ENCODE data around the gene MARK3. TPM values are rescaled to one million over a fixed set of nuclear protein-coding genes. Genes with fewer than 3 reads are reported as not detected.

MARK3 gene
- total RNA-seq, 4 donors from 2014 or later, result 50.7 to 111 (median 89.1) TPM

DNA sequence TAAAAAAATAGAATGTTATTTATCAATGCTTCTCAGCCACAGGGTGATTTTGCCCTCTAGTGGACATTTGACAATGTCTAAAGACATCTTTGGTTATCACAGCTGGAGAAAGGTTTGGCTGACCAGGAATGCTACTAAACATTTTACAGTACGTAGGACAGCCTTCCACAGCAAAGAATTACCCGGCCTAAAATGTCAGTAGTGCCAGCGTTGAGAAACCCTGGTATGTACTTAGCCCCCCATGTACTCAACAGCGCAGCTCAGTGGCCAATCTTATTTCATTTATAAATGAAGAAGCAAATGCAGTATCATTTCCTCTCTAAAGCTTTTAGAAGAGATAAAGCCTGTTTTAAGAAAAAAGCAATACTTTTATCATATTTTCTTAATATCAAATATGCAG lies 5.8 kb downstream of the MARK3 start:
- intact Hi-C loops (cut with DNase I; ENCODE audit: low total_unique reads), result no loop called here

DNA sequence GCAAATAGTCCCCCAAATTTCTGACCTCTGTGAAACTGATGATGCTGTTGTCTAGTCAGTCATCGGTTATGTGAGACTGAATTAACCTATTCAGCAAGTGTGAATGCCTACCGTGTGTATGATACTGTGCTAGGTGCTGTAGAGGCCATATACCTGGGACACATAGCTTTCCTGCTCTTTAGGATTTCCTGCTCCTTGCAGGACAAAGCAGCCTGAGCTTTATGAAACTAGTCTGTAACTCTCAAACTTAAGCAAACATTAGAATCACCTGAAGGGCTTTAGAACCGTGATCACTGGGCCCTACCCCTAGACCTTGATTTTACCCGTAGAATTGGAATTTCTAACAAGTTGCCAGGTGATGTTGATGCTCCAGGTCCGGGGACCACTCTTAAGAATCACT lies 6.9 kb downstream of the MARK3 start:
- Histone ChIP-seq H3K27ac (peak overlapping the region in 1 of 2 donors; percentile 30), H3K27me3 (no peaks in the 10 kb centered on the region), H3K4me3 (no peak overlapping the region), H3K36me3 (no peaks in the 10 kb centered on the region), H3K4me1 (peaks cover 6 to 16% of the 10 kb centered on the region in 2 donors), H3K9me3 (no peaks in the 10 kb centered on the region)
- intact Hi-C loops (cut with DNase I; ENCODE audit: low total_unique reads), result no loop called here
- DNase-seq, result no peak
- TF ChIP-seq, protein P1, sequence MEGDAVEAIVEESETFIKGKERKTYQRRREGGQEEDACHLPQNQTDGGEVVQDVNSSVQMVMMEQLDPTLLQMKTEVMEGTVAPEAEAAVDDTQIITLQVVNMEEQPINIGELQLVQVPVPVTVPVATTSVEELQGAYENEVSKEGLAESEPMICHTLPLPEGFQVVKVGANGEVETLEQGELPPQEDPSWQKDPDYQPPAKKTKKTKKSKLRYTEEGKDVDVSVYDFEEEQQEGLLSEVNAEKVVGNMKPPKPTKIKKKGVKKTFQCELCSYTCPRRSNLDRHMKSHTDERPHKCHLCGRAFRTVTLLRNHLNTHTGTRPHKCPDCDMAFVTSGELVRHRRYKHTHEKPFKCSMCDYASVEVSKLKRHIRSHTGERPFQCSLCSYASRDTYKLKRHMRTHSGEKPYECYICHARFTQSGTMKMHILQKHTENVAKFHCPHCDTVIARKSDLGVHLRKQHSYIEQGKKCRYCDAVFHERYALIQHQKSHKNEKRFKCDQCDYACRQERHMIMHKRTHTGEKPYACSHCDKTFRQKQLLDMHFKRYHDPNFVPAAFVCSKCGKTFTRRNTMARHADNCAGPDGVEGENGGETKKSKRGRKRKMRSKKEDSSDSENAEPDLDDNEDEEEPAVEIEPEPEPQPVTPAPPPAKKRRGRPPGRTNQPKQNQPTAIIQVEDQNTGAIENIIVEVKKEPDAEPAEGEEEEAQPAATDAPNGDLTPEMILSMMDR (IDR thresholded peaks at IDR 0.05), result no peak
- no peak for TF ChIP-seq POLR2A (IDR thresholded peaks at IDR 0.05)

More for the DNA sequence above, 5.8 kb downstream of the MARK3 start:
- TF ChIP-seq, protein P1 (IDR thresholded peaks at IDR 0.05), result peak; percentile 23 to 51 (median 36)
- TF ChIP-seq POLR2A (IDR thresholded peaks at IDR 0.05), result no peak
- no peak for DNase-seq
- Histone ChIP-seq H3K9me3 (no peaks in the 10 kb centered on the region), H3K4me1 (peaks cover 6 to 16% of the 10 kb centered on the region in 2 donors), H3K27ac (no peak overlapping the region), H3K36me3 (no peaks in the 10 kb centered on the region), H3K27me3 (no peaks in the 10 kb centered on the region), H3K4me3 (no peak overlapping the region)

DNA sequence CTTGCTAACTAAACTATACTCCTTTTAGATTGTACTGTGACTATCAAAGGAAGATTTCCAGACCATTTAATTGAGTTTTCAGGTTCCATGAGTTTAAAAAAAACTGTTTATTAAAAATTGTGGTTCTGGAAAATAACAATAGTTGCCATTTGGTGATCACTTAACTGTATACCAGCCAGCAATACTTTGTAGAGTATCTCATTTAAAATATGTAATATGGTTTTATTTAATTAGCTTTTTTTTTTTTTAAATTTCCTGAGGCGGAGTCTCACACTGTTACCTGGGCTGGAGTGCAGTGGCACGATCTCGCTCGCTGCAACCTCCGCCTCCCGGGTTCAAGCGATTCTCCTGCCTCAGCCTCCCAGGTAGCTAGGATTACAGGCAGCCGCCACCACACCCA lies 7.4 kb downstream of the MARK3 start:
- DNase-seq, result no peak
- Histone ChIP-seq H3K4me1 (peaks cover 6 to 15% of the 10 kb centered on the region in 2 donors), H3K27ac (peak overlapping the region in 1 of 2 donors; percentile 30), H3K4me3 (no peak overlapping the region), H3K9me3 (no peaks in the 10 kb centered on the region), H3K27me3 (no peaks in the 10 kb centered on the region), H3K36me3 (no peaks in the 10 kb centered on the region)
- intact Hi-C loops (cut with DNase I; ENCODE audit: low total_unique reads), result no loop called here
- TF ChIP-seq POLR2A (IDR thresholded peaks at IDR 0.05), result no peak
- TF ChIP-seq, protein P1 (IDR thresholded peaks at IDR 0.05), result no peak

- TF ChIP-seq POLR2A (IDR thresholded peaks at IDR 0.05), result no peak
- TF ChIP-seq, protein P1 (IDR thresholded peaks at IDR 0.05), result no peak
- no peaks in the 10 kb centered on the region for H3K9me3 ChIP-seq
- H3K27me3 ChIP-seq, result no peaks in the 10 kb centered on the region
- no peak for DNase-seq
- peaks cover 6 to 10% of the 10 kb centered on the region in 2 donors for H3K4me1 ChIP-seq
- intact Hi-C loops (cut with DNase I; ENCODE audit: low total_unique reads), result no loop called here
- H3K4me3 ChIP-seq, result no peak overlapping the region
- H3K27ac ChIP-seq, result peak overlapping the region in 1 of 2 donors; percentile 52
- no peaks in the 10 kb centered on the region for H3K36me3 ChIP-seq
These were observed 7.9 kb downstream of the MARK3 start for GRCh38 chr14:103393070-103393469.

DNA sequence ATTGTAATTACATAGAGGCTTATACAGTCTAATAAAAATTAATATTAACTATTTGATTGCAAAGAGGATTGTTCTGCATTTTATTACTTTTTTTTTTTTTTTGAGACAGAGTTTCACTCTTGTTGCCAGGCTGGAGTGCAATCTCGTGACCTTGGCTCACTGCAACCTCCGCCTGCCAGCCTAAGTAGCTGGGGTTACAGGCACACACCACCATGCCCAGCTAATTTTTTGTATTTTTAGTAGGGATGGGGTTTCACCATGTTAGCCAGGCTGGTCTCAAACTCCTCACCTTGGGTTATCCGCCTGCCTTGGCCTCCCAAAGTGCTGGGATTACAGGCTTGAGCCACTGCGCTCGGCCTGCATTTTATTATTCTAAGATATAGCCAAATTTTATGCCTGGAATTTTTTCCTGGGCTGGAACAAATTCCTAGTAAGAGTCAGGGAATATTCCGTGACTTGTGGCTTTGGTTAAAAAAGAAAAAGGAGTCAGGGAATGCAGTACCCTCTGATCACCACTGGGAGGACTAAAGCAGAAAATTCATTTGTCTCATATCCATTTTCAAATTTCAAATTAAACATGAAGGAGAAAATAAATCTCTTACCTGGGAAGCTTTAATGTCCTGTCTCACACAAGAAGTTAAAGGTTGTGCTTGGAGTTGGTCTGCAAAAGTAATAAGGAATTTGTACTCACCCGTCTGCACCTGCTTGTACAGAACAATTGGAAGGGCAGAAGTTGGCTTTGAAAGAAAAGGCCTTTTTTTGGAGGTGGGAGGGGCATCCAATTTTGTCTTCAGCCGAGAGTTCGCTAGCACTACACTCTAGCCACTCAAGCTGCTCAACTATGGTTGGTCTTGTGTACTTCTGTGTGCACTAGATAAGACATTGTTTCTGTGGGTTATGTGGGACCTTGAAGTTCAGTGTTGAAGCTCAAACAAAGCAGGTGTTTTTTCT lies 8.7 kb downstream of the MARK3 start:
- no peak for DNase-seq
- Histone ChIP-seq H3K27ac (peak overlapping the region; percentile 49 to 52), H3K9me3 (no peaks in the 10 kb centered on the region), H3K4me3 (no peak overlapping the region), H3K27me3 (no peaks in the 10 kb centered on the region), H3K36me3 (no peaks in the 10 kb centered on the region), H3K4me1 (peaks cover 6 to 10% of the 10 kb centered on the region in 2 donors)
- TF ChIP-seq POLR2A (IDR thresholded peaks at IDR 0.05), result no peak
- TF ChIP-seq, protein P1 (IDR thresholded peaks at IDR 0.05), result peak; percentile 64 to 77 (median 70)
- intact Hi-C loops (cut with DNase I; ENCODE audit: low total_unique reads), result no loop called here
